NCI-H460 (cell line): ENCODE measurements around the gene RPAP3. TPM values are rescaled to one million over a fixed set of nuclear protein-coding genes. Genes with fewer than 3 reads are reported as not detected.

Experiments used
- DNase-seq: peaks from one replicate; pipeline ENCODE4 v3.0.0-alpha.2; 2016; ENCODE audit warnings: low read depth; ENCODE audit errors: extremely low read depth
- total RNA-seq: library from RNA; depleted of rRNA; stranded (reverse); fragments of >200 nt; shearing (Covaris generic); gene quantifications from 2 replicates; pipeline ENCODE4 v1.2.3, GENCODE V29; 2014

Gene RPAP3
- total RNA-seq, 1 experiment from 2014 or later: 43.7 TPM

DNA sequence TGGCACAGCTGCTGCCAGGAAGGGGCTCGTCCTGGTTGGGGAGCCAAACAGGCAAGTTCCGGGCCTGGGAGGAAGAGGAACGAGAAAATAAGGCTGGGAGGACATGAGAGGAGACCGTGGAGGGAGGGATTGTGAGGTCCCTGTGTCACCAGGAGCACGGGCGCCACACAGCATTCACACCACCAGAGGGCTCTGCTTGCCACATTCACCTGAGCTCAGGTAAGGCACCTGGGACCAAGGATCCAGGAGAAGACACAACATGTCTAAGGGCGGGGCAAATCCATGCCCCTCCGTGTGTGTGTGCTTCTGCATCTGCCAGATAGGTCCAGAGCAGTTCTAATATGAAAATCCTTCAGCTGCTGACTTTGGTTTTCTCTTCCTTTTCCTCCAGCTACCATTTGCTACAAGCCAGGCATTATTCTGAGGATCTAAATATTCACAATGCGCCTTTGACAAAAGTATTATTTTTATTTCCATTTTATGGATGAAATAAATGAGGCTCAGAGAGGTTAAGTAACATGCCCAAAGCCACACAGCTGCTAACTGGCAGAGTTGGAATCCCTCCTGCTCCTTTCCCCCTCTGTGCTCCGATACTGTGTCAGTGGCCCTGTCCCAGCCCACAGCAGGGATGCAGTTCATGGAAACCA is 38.3 kb upstream of the RPAP3 start:
- DNase-seq: no peak

DNA sequence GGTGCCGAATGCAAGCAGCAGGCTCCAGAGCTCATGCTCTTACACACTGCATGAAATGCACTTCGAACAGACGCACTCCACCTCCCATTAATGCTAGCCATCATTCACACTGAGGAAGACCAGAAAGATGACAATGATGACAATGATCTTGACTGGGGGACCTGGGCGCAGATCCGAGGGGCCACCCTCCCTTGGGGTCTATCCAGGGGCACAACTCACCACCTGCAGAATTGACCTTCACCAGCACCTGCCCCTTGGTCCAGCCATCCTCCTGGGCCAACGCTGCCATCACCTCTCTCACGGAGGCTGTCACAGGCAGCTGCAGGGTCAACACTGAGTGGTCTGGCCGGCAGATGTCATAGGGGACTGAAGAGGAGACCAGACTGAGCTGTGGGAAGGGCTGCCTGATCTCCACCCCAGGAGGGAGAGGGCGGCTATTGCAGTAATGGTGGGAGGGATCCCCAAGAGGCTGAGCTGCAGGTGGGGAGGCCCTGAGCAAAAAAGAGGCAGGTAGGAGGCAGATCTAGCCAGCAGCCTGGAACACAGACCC is 37.6 kb upstream of the RPAP3 start:
- no peak for DNase-seq

DNA sequence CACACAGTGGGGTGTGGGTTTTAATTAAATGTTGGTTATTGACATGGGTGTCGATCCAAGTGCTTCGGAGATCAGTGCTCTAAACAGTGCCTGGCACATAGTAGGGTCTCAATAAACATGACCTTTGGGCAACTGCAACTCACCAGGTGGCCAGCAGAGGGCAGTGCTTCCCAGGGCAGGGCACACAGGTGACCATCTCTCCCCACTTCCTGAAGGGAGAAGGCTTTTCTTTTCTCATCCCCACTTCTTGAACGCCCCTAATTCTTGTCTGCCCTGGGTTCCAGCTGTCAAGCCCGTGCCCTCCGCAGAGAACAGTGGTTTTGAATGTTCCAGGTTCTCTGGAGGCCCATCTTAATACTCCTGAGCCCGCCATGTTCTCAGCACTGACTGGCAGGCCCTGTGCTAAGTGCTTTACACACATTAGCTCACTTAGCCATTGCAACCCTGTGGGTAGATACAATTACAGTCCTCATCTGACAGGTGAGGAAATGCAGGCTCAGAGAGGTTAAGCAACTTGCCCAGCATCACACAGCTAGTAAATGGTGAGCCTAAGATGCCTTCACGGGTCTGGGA is 36.5 kb upstream of the RPAP3 start:
- DNase-seq: peak; percentile 59

DNA sequence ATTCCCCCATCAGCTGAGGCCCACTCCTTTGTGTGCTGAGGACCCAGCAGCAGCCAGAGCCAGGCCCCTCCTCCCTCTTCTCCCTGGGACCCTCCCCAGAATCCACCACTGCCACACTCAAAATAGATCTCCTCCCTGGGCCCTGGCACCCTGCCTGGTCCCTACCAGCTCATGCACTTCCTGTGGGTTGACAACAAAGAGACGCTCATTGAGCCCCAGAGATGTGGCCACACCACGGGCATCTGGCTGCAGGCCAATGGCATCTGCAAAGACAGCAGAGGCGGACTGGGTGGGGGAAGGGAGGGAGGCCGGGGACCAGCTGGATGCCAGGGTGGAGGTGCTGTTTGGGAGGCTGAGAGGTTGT is 35.5 kb upstream of the RPAP3 start:
- no peak for DNase-seq

DNA sequence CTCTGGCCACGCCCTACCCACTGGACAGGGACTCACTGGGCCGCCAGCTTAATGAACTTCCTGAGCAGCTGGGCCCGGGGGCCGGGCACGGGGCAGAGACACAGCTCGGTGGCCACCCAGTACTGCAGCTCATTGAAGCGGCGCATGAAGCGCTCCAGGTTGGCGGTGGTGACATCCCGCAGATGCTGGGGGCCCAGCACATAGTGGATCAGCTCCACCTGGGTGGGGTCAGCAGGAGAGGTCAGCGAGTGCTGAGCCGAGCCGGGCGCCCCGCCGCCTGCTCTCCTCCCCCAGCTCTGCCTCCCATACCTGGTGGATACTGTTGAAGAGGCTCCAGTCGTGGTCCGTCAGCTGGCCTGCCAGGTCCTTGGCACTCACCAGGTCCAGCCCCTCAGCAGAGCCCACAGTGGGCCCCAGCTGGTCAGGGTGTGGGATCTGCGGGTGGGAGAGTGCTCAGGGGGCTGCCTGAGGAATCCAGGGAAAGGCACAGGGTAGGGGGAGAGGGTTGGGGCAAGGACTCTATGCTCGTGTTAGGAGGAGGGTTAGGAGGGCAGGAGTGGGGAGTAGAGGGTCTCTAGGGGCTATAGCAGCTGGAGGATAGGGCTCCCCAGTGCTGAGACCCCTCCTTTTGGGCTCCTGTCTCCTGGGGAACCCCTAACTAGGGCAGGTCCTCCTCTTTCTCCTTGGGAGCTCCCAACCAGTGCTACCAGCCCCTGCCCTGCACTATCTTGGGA is 34.9 kb upstream of the RPAP3 start:
- DNase-seq: no peak

DNA sequence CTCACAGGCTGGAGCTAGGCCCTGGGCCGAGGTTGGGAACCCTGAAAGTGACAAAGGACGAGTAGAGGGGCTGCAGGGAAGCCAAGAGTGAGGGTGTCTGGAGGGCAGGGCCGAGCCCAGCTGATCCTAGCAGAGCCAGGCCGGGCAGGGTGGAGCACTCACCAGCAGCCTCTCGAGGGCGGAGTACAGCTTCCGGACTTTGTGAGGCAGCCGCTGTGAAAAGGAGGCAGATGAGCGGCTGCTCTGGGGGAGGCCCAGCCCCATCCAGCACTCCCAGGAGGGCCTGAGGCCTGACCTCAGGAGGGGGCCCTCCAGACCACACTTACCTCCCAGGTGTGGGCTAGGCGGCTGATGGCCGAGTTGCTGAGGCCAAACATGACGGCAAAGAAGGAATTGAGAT is 34.1 kb upstream of the RPAP3 start:
- no peak for DNase-seq

DNA sequence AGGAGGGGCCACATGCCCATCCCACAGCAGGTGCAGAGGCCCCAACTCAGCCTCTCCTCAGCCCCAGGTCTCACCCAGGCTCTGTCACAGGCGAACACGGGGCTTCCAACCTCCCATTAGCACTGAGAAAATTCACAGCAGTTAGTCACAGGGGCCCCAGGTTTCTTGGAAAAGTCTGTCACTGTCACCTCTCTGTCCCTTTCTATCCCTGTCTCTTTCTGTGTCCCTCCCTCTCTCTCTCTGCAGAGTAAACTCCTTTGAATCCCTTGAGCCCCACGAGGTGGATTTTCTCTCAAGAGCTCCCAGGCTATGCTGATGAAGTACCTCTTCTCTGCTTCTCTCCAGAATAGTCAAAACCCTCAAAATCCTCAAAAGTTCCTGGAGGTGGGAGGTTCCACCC is 33.5 kb upstream of the RPAP3 start:
- DNase-seq: no peak

DNA sequence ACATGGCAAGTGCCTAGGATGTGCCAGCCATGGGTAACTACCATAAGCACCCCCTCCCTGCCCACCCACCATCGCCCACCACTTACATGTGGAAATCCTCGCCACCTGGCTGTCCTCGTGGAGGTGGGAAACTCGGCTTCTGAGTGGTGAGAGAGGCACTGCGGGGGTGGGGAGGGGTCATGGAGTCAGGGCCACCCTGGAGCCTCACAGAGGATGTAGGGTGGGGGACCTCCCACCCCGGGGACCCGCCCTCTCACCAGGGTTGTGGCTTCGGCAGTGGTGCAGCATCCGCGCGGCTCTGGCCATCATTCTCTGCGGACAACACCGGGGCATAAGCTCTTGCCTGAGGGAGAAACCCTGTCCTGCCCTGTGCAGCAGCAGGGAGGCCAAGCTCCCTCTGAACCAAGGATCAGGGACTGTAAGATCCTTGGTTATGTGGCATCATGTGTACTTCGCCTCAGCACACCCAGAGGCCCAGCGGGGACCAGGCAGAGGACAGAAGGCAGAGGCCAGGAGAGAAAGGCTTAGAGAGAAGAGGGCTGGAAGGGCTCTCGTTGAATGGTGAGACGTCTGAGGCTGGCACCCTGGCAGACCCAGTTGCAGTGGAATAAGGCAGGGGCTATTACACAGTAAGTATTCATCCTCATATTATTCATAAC is 32.2 kb upstream of the RPAP3 start:
- no peak for DNase-seq

DNA sequence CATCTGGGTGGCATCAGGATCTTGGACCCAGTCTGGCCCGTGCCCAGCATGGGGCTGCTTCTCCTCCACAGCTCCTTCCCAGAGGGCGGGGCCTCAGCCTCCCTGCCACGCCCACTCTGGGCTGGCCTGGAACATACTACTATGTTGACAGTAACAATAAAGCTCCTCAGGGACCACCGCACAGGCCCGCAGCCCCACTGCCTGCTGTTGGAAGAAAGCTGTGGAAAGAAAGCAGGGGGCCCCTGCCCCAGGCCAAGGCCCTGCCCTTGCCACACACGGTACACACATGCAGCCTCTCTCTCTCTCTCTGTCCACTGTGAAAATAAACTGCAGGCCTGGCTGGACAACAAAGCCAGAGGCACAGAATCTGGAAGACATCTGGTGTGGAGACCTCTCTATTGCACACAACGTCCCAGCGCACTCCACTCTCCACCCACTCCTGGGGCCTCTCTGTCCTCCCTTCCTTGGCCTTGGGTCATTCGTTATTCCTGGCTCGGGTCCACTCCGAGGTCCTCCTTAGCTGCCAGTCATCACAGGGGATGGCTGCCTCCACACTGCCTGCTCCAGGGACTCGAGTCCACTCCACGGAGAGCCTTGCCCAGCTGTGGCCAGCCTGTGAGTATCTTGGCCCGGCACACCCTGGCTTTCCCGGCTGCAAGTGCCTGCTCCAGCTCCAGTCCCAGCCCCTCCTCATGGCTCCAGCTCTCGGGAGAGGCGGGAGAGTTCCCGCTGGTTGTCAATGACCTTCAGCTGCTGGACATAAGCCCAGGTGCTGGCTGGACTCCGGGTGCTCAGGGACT is 31.2 kb upstream of the RPAP3 start:
- no peak for DNase-seq

DNA sequence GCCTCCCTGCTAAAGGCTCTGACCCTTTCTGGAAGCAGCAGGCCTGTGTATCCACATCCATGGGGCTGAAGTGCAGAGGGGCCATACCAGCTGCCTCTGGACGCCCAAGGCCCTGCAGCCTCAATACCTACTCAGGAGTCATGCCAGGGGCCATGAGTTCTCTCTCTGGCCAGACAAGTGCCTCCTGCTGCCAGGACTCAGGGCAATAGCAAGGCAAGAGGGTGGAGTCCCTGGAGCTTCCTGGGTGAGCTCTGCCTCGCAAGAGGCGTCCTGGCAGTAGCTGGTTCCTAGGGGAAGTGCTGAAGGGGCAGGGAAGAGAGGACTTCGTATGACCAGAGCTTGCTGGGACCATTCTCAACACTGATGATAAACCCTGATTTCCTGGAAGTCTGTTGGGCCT is 30.4 kb upstream of the RPAP3 start:
- DNase-seq: no peak

DNA sequence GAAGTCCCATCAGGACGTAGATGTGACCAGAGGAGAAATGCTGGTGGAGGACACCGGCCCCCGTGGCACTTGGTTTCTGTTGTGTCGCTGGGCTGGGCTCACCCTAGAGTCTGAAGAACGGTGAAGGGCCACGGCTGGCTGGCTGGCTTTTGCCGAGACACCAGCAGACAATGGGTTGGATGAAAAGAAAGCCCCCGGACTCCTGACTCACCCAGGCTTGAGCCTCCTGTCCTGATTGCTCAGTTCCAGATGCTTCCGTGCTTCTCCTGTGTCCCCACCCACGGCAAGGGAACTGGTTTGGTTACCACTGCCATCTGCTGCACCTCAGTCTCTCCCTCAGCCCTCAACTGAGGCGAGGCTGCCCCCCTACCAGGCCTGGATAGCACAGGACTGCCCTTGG is 29.8 kb upstream of the RPAP3 start:
- no peak for DNase-seq

DNA sequence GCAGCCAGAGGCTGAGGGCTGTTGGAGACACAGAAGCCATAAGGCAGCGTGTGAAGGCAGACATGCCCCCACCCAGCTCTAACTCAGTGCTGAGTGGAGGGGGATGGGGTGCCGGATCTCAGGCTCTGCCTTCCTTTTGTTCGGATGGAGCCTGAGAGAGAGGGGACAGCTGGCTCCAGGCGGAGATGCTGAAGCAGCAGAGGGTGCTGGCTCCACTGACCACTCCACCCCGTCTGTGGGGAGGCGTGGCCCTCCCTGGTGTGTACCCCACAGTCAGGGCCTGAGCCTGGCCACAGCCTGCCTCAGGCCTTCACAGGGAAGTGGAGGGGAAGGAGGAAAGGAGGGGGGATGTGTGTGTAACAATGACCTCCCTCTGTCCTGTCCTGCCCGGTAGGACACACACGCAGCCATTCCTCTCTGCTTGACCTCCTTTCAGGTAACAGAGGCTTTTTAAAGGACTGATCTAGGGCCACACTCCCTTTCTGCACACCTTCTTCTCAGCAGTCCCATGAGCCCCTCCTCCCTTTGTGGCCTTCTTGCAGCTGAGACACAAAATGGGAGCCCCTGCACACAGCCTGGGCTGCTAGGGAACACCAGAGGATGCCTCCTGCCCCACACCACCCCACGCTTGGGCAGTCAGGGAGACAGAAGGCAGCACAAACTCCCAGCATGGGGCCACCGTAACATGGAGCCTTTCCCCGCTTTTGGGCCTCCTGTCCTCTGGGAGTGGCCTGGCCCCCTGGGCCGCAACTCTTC is 29.1 kb upstream of the RPAP3 start:
- DNase-seq: no peak

DNA sequence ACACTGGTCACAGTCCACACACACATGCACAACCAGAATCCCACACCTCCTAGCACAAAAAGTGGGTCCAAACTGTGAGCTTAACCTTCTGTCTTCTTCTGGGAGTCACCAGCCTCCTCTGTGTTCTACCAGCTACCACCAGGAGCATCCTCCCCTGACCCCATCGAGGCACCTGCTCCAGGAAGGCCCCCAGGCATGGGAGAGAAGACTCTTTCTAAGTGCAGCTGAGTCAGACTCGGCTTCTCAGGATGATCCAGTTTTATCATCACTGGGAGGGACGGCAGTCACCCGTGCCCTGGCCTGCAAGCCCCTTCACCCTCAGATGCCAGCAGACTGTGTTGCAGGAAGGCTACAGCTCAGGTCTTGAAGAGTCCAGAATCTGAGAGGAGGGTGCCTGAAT is 27.3 kb upstream of the RPAP3 start:
- DNase-seq: no peak

DNA sequence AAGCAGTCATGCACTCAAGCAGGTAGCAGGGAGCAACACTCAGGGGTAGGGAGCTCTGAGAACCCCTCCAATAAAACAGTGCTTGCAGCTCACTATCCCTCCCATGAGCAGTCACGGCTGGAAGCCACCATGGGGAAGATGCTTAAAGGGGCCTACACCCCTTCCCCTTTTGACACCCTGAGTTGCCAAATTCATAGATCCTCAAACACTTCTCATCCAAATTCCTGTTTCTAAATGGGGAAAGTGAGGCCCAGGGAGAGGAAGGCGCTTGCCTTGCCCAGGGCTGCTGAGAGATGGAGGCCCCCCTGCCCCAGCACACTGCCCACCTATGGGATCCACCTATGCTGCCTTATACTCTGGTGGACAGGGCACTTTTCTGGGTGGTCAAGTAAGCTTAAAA is 26.7 kb upstream of the RPAP3 start:
- DNase-seq: no peak

DNA sequence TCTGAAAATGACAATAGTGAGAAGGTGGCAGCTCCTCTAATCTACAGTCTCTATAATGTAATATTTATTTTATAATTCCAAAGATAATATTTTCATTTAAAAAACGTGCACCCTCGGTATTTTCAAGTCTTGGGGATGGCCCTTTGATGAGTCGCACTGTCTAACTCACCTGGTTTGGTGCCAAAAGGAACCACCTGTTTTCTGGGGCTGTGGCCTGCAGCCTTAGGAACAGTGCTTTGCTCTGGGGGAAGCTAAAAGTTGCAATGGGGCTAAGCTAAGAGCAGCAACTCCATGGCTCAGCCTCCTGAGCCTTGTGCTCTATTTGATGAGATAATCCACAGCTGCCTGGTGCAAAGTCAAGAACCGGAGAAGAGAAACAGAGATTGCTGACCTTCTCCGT is 25.9 kb upstream of the RPAP3 start:
- DNase-seq: no peak

DNA sequence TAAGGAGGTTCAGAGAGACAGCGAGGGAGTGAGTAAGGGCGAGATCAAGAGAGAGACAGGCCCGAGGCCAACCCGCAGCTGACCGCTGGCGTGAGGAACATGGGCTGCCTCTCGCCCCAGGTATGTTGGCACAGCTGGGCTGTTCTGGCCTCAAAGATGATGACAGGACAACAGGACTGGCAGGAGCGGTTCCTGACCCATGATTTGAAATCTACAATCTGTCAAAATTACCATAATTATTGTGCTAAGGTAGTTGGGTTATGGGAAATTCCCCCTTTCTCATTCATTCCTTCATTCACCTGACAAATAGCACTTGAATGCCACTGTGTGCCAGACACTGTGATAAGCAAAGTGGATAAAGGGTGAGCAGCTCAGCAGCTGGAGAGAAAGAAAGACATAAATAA is 24.5 kb upstream of the RPAP3 start:
- no peak for DNase-seq

DNA sequence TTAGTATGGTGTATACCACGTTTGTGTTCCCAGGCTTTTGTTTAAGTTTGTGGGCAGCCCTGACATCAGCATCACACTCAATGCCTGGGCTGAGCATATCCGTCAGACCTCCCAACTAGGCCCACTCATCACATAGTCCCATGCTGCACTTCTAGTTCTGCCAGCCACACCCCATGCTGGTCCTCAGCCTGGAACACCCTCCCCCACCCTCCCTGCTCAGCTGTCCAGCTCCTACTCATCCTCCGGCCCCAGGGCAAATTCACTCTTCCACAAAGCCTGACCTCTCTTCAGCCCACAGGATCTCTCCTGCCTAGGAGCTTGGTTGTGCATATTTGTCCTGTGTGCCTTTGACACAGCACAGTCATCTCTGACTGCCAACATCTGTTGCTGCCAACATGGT is 23.4 kb upstream of the RPAP3 start:
- no peak for DNase-seq

DNA sequence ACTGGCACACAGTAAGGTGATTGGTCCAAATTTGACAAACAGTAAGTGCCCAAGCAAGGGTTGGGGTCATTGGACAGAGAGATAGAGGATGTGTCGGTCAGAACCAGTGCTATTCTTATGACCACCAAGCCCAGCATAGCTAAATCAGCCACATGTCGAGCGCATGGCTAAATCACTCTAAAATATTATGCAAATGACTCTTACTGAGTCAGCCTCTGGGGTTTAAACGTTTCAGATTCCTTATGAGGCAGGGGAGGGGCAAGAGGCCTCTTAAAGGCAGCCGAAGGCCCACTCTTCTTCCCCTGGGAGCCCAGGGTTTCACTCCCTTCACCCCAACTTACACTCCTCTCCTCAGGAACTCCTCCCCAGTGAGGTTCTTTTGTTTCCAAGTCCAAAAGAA is 20.1 kb upstream of the RPAP3 start:
- DNase-seq: no peak

DNA sequence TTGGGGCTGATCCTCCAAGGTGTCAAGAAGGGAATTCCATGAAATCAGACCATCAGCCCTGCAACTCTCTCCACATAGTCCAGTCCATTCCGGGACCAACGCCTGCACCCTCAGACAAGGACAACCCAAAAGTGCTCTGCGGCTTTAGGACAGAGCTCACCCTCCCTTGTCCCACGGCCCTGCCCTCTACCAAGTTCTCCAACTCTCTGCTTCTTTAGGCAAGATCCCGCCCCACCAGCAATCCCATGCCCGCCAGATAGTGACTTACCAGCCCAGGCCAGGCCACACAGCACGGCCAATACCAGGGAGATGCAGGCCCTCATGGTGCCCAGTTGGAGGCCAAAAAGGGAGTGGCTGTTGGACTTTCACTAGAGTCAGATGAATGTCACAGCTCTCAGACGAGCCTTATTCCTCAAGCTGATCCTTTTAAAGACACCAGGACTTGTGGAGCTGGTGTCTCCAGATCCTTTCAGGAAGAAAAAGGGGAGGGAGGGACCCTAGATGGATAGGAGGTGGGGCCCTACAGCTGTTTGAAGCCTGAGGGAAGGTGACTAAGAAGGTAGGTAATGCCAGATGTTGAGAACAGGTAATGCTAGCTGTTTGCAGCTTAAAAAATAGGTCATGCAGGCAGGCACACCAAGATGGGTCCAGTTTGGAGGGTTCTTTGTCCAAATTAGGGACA is 19.4 kb upstream of the RPAP3 start, which contains the start of gene ENDOU:
Gene ENDOU (minus strand): TSS at position 400 of the 682 bp plus-strand sequence. CDS start 77 bp downstream, at position 323.
- DNase-seq: no peak
